ENCODE data around the gene SDR39U1.
A peak's percentile ranks its signal among the peaks of the same experiment; 100 is the strongest.

The SDR39U1 gene

DNA sequence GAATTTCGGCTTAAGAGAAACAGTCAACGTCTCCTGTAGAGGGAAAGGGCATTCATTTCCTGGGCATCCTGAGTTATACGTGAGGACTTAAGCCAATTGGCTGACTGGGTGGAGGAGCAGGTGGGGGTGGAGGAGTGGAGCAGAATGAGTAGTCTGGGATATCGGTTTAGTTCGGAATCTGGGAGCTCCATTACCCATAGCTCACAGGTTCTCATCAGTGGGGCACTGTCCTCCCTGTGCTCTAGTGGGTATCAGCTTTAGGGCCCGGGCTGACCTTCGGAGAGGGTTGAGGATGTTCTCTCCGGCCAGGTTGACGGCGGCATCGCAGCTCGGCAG lies 704 bp downstream of the SDR39U1 start:
- no peak for DNase-seq

DNA sequence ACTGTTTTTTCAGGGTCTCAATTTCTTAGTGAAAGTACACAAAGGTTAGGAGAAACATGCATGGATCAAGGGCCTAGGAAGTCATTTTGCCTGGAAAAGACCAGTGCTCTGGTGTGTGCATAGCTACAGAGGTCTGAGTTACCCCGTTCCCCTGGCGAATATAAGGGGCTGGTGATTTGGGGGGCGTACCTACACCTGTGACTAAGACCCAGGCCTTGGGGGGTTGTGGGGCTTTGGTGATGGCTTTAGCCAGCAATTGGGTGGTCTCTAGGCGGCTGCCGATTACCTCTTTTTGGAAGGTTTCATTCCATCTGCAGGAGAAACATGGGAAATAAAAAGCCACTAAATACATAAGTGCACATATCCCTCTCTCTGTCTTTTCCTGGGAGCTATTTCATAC lies 1.1 kb downstream of the SDR39U1 start:
- no peak for DNase-seq

DNA sequence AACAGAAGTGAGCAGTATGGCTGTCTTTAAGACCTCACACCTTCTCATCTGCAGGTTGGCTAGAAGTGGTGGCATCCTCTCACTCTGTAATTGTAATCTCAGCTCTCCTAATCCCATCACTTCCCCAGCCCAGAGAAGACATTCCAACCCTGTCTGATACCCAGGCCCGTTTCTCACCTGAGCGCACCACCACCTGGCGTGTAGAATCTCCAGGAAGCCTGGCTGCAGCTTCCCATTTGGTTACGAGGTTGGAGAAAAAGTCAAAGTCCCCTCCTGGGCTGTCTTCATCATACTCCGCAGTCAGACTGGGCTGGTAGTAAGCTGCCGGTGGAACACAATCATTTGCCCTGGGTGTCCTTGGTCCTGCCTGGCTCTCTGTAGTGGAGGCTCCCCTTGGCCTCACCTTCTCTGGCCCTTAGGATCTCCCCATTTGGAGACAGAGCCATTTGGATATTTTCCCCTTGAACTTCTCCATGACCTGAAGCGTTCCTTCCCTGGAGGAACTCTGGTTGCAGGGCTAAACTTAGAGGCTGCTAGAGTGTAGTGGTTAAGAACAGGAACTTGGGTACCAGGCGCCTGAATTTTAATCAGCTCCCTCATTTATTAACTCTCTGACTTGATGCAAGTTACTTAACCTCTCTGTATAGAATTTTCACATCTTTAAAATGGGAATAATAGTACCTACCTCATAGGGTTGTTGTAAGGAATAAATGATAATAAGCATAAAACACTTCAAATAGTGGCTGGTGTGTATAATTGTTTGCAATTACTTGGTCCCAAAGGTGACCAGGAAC lies 1.8 kb downstream of the SDR39U1 start:
- DNase-seq, result no peak

DNA sequence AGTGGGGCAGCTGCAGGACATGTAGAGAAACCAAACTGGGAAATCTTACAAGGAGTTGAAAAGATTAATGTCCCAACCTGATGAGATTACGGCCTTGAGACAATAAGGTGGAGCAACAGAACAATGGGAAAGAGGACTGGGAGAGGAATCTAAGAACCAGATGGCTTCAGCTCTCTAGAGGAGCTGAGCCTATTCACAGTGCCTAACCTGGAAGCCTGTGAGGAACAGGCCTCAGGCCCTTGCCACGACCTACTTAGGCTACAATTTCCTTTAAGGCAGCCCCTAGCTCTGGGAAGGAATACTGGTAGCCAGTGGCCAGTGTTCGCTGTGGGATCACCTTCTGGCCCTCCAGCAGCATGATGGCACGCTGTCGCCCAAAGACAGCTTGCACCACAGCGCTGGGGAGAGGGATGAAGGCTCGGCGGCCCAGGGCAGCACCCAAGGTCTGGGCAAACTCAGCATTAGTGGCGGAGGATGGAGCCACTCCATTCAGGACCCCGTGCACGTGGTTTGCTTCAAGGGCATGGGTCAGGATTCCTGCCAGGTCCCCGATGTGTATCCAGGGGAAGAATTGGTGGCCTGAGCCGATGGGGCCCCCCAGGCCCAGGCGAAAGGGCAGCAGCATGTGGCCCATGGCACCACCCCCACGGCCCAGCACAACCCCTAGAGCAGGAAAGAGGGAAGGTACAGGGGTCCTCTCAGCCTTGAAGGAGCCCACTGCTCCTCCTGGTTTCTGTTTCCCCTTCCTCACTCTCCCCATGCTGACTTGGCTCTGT lies 2.6 kb downstream of the SDR39U1 start:
- DNase-seq, result no peak

DNA sequence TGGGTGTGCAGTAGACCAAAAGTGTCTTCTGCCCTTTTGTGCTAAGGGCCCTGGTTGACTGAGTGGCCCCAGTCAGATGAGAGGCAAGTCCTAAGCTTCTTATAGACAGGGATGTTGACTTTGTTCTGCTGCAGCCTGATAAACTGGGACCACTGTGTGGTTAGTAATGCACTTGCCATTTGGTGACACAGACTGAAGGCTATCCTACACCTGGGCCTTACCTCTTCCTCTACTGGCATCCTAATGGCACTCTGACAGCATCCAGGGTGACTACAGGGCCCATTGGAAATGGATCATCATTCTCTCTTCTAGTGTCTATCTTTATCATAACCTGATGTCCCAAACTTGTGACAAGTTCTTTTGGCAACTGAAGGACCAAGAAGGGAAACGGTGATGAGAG lies 3.3 kb downstream of the SDR39U1 start:
- no peak for DNase-seq

DNA sequence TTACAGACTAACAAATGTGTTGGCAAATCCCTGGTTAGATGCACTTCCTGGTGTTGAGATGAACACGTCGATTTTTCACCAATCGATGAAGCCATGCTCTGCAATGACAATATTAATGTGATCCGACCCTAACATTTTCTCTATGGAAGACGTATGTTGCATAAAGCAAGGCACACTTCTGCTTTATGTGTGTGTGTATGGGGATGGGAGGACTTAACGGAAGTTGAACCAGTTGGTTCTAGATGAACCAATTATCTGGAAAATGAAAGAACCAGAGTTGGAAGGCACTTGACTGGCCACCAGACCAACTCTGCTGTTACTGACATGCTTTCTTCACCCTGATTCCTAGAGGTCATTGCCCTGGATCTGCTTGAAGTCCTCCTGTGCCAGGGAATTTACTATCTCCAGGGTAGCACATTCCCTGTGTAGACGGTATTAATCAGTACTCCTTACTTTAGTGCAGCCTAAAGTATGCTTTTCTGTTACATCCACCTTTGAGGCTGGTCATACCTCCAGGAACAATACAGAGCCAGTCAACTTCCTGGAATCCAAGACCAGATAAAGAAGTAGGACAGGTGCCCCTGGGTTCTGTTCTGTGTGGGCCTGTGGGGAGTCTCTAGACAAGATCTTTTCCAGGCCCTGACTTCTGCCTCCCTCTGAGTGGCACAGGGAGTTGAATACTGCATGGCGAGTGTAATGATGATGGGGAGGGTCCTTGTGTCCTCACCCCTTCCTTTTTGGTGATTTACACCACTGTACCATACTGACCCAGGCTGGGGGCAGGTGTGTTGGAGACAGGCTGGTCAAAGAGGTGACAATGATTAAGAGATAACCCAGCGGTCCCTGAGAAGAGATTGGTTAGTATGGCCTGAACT lies 4.1 kb downstream of the SDR39U1 start:
- DNase-seq, result no peak

DNA sequence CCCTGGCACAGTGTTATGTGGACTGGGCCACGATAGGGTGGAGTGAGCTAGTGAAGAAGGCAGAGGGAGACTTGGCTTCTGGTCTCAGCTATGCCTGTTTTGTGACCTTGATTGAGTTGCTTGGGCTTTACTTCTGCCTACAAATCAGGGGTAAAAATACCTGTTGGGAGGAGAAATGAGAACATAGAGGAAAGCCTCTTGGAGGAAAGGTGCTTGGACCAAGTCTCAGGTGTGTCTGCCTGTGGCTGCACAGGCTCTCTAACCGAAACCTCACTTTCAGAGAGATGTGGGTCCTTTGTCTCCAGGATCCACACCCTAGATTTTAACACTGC lies 4.9 kb downstream of the SDR39U1 start:
- DNase-seq, result no peak

DNA sequence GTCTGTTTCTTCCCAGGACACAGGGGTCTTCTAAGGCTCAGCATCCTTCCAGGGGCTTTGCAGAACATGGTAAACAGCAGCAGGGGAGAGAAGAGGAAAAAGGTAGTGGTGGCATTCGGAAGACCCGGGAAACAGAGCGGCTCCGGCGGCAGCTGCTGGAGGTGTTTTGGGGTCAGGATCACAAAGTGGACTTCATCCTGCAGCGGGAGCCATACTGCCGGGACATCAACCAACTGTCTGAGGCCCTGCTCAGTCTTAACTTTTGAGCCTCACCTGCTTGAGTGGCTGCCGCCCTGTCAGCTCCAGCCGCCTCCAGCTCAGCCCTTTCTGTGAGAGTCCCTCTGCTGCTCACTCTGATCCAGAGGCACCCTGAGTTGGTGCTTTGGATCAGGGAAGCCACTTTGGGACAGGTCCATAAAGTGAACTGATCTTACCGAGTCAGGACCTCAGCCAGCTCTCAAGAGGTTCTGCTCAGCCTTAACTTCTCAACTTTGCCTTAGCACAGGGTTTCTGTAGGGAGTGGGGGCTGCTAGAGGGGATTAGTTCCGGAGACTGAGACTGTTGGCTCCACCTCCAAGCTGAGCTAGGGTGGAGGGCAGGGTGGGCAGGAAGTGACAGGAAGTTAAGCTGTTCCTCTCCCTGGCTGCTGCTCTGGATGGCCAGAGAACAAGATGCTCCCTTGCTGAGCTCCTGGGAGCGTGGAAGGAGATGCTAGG lies 5.4 kb downstream of the SDR39U1 start:
- DNase-seq, result no peak

DNA sequence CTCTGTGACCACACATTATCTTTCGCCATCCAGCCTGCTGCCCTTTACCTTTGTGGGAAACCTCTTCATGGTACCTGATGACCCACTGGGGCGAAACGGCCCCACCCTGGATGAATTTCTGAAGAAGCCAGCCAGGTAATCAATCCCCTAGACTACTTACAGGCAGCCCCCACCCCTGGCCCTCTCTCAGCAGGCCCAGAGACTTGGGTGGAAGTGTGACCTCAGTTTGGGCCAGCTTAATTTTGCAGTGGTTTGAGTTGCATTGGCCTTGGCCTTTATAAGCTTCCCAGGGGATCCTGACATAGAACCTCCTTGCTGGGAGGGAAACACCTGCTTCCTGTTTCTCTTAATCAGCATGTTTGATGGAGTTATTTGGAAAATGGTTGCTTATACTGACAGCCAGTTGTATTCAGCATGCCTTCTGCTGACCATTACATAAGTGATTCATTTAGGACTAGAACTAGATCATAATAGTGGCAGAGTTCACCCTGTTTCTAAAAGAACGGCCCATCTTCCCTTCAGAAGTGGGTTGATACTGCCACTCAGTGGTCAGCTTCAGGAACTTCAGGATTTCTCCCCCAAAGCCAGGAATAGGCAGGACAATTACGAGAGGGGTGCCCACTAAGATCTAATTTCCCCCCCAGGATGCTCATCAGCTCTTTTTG lies 6.1 kb downstream of the SDR39U1 start:
- peak; percentile 25 to 27 for DNase-seq

DNA sequence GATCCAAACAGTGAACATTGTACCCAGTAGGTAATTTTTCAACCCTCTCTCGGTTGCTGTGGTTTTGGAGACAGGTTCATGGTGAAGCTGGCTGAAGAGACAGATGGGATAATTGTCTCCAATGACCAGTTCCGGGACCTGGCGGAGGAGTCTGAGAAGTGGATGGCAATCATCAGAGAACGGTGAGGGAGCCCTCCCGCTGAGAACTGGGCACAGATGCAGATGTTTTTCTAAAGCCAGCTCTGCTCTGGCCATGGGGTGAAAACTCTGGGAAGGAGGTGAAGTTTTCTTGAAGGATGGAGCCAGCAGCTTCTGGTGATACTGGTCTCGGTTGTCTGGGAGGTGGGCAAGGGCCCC lies 6.6 kb downstream of the SDR39U1 start:
- no peak for DNase-seq

DNA sequence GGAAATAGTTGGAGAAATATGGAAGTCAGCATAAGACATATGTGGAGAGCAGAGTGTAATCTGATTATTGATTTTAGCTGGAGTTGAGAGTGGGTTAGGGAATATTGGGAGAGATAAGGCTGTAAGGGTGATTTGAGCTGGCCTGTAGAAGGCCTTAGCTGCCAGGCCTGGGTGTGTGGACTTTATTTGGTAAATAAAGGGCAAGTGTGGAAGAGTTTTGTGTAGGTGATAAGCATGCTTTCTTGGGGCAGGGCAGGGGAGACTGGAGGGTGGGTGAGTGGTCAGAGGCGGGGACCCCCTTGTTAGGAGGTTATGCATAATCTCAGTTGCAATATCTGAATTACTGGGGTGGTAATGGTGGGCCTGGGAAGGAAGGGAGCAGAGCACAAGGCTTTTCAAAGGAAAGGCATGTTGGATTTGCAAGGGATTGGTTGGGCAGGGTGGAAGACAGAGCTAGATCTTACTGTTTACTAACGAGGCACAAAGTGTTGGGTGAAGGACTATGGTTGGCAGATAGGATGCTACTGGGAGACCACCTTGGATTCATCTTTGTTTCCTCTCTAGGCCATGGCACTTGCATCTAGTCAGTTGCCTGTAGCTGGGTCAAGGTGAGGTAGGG lies 7.3 kb downstream of the SDR39U1 start:
- DNase-seq, result no peak

DNA sequence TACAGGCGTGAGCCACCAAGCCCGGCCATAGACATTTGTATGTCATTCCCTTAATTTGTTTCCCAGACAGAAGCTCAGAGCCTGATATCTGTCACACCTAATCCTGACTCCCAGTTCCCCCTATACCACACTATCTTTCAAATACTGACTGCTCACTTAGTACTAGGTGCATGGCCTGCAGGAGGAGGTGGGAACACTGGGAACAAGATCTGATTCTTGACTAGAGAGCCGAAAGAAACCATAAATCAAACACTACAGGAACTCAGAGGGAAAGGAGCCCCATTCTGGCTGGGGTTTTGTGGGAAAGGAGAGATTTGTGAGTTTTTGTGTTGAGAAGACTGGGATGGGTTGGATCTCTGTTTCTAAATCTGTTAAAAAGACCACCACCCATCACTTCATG lies 7.9 kb downstream of the SDR39U1 start:
- no peak for DNase-seq

DNA sequence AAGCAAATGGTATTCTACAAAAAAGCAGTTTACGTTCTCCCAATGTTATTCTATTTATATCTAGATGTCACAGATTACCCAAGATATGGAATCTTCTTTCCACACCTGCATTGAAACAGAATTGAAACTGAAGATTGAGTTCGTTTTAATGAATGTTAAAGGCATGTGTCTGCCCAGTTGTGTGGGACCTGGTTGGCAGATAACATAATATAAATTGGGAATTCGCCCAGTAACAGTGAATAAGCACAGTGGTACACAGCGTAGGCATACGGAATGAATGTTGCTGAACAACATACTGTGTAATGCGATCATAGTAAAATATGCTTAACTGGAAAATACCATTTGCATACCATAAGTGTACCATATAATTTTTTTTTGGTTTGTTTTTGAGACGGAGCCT lies 8.5 kb downstream of the SDR39U1 start:
- DNase-seq, result no peak

DNA sequence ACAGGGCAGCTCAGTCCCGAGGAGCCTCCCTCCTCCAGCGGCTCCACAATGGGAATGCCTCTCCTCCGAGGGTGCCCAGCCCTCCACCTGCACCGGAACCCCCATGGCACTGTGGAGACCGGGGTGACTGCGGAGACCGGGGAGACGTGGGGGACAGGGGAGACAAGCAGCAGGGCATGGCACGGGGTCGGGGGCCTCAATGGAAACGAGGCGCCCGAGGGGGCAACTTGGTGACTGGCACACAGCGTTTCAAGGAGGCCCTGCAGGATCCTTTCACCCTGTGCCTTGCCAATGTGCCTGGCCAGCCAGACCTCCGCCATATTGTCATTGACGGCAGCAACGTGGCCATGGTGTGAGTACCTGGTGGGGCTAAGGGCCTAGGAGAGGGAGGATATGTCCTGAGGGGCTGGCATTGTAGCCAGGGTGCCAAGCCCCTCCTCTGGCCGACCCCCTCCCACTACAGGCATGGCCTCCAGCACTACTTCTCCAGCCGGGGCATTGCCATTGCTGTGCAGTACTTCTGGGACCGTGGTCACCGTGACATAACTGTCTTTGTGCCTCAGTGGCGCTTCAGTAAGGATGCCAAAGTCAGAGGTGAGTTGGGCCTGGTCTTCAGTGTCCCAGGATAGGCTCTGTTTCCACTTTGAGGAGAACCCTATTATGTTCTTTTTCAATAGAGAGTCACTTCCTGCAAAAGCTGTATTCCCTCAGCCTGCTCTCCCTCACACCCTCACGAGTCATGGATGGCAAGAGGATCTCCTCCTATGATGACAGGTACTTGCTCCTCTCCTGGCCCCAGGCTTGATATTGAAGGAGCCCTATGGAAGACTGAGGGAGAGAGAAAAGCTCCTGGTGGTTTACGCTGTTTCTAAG lies 10.1 kb downstream of the SDR39U1 start:
- no peak for DNase-seq

DNA sequence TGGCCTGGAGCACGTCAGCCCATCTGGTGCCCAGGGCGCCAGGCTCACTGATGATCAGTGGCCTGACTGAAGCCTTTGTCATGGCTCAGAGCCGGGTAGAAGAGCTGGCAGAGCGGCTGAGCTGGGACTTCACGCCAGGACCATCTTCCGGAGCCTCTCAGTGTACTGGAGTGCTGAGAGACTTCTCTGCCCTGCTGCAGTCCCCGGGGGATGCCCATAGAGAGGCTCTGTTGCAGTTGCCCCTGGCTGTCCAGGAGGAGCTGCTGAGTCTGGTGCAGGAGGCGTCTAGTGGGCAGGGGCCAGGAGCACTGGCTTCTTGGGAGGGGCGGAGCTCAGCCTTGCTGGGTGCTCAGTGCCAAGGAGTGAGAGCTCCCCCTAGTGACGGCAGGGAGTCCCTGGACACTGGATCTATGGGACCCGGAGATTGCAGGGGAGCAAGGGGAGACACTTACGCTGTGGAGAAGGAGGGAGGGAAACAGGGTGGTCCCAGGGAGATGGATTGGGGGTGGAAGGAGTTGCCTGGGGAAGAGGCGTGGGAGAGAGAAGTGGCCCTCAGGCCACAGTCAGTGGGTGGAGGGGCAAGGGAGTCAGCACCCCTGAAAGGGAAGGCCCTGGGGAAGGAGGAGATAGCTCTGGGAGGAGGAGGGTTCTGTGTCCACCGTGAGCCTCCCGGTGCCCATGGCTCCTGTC lies 10.9 kb downstream of the SDR39U1 start:
- DNase-seq, result peak; percentile 87

DNA sequence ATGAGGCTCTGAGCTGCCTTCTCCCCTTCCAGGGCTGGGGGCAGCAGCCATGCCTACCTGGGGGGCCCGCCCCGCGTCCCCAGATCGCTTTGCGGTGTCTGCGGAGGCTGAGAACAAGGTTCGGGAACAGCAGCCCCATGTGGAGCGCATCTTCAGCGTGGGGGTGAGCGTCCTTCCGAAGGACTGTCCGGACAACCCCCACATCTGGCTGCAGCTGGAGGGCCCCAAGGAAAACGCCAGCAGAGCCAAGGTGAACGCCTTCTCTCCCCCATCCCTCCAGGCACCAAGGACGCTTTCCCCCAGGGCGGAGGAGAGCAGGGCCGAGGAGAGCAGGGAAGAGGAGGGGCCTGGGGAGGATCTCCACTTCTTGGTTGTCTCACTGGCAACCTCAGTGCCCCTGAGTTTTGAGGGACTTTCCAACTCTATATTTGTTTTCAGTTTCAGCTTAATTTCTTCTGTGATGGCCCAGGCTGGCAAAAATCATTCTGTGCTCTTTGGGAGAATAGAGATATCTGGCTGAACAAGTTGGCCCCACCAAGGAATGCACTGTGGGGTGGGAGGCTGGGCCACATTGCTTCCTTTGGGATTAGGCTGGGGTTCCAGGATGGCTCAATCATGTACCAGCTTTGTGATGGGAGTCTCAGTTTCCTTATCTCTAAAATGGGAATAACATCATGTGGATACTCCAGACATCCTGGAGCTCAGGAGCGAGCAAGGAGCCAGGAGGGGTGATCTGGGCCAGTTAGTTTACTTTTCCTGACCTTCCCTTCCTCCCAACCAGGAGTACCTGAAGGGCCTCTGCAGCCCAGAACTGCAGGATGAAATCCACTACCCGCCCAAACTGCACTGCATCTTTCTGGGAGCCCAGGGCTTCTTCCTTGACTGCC lies 11.7 kb downstream of the SDR39U1 start:
- peak; percentile 60 to 64 for DNase-seq

DNA sequence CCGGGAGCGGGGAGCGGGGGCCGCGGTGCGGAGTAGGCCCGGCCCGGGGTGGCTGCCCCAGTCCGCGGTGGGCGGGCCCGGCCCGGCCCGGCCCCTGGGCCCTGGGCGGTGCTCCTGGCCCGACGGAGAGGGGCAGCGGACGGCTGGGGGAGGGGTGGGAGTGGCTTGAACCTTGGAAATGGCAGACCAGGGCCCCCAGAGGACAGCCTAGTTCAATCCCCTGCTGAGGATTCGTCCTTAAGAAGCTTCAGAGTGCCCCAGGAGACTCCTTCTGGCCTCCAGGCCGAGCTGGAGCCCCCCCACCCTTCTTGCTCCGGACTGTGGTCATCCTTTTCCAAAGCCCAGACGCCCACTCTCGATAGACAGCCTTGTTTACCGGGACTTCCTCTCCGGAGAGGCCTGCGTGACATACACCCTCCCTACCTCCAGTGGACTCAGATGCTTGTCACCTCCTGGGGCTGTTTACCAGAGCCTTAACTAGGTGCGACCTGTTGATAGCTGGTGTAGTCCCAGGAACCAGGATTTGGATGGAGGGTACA lies 12.4 kb downstream of the SDR39U1 start:
- peak; percentile 28 for DNase-seq

DNA sequence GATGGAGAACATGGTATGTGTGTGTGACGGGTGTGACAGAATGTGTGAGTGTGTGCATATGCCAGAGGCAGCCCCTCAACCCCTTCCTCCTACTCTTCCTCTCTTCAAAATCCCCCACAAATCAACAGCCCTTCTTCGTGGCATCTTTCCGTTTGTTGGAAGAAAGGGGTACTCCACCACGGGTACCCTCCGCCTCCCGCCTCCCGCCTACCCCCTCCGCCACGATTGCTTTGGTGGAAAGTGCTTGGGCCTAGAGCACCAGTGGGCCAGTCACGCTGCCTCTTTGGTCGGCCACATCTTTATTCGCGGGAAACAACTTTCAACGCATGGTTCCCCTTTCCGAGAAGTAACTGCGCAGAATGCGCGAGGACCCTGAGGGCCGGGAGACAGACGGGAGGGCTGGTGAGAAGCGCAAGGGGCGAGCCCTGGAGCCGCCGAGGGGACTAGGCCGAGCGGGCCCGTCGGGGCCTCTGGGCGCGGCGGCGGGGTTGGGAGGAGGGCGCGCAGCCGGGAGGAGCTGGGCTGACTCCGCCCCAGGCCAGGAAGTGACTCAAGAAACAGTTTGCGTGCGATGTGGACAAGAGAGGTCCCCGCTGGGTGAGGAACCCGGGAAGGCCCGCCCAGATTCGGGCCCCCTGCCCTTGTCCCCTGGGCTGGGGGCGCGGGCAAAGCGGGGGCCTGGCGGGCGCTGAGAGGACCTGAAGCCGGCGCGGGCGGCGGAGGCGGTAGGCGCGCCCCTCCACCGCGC lies 13.0 kb downstream of the SDR39U1 start, which contains the start of the genes CBLN3 and KHNYN:
Gene CBLN3, minus strand, starts transcription at position 274 of the 748 bp plus-strand sequence. CDS start 614 bp downstream, outside the sequence.
Gene KHNYN, plus strand, starts transcription at position 560 of the 748 bp plus-strand sequence. CDS start 777 bp downstream, outside the sequence.
- DNase-seq, result peak; percentile 82
